ENCODE results near the gene PTPRQ. TPM values are rescaled to one million over a fixed set of nuclear protein-coding genes. Genes with fewer than 3 reads are reported as not detected.

Gene PTPRQ
- polyA plus RNA-seq, 1 of the 3 experiments (the other 2 are of a cell fraction) = 0.46 TPM

GRCh38 chr12:80634903-80635302 is 190.9 kb downstream of the PTPRQ start:
- H2AFZ ChIP-seq (ENCODE audit: low read depth) = peak overlapping the region; percentile 44; the same call in 1 of the 2 replicates
- 36% methylated on average over 5 of the region's 6 CpGs for WGBS (ENCODE audit: low lambda C conversion rate)
- H3K9me2 ChIP-seq = no peaks in the 10 kb centered on the region
- H4K20me1 ChIP-seq (ENCODE audit: insufficient read depth) = no peaks in the 10 kb centered on the region
- no peak overlapping the region for H3K27ac ChIP-seq (ENCODE audit: low read depth in 2 of 2, low read length in 1 of 2)
- H3K4me1 ChIP-seq (ENCODE audit: control insufficient read depth in 1 of 2, insufficient read depth in 2 of 2, low read depth in 1 of 2, low read length in 1 of 2) = no peaks in the 10 kb centered on the region
- no peaks in the 10 kb centered on the region for H3F3A ChIP-seq (replicated peaks; ENCODE audit: insufficient read depth)
- DNase-seq = no peak
- H3K27me3 ChIP-seq (ENCODE audit: insufficient read depth) = no peaks in the 10 kb centered on the region; the same call in 1 of the 2 replicates
- H3K36me3 ChIP-seq (replicated peaks in 1 of 2; ENCODE audit: control insufficient read depth in 1 of 2, insufficient read depth in 2 of 2, low read length in 1 of 2) = no peaks in the 10 kb centered on the region
- POLR2A ChIA-PET = no interaction called here
- H3K9ac ChIP-seq = no peak overlapping the region
- H3K9me3 ChIP-seq = no peaks in the 10 kb centered on the region
- TF ChIP-seq POLR2AphosphoS5 (IDR thresholded peaks at IDR 0.05; ENCODE audit: low read depth, low read length) (no peak), USF1 (IDR thresholded peaks at IDR 0.05; ENCODE audit: borderline replicate concordance, low read depth) (no peak), RCOR1 (IDR thresholded peaks at IDR 0.05; ENCODE audit: low read length) (no peak), FOXJ3 (CRISPR knock-in tag; IDR thresholded peaks at IDR 0.05) (no peak), GATA2 (CRISPR knock-in tag; IDR thresholded peaks at IDR 0.05) (no peak)
- no peak overlapping the region for H3K4me2 ChIP-seq
- H3K79me2 ChIP-seq (ENCODE audit: insufficient read depth) = no peaks in the 10 kb centered on the region
- CTCF ChIA-PET = no interaction called here
- no peak overlapping the region for H3K4me3 ChIP-seq (ENCODE audit: low read depth in 2 of 2, low read length in 1 of 2)

GRCh38 chr12:80636832-80637231 is 192.8 kb downstream of the PTPRQ start:
- H3K27me3 ChIP-seq (ENCODE audit: insufficient read depth) = peaks cover 12% of the 10 kb centered on the region; the same call in 1 of the 2 replicates
- no peak overlapping the region for H3K27ac ChIP-seq (ENCODE audit: low read depth in 2 of 2, low read length in 1 of 2)
- no peaks in the 10 kb centered on the region for H3K79me2 ChIP-seq (ENCODE audit: insufficient read depth)
- no peak overlapping the region for H3K4me2 ChIP-seq
- no peaks in the 10 kb centered on the region for H3K36me3 ChIP-seq (replicated peaks in 1 of 2; ENCODE audit: control insufficient read depth in 1 of 2, insufficient read depth in 2 of 2, low read length in 1 of 2)
- no peaks in the 10 kb centered on the region for H3F3A ChIP-seq (replicated peaks; ENCODE audit: insufficient read depth)
- POLR2A ChIA-PET = interaction anchor here (0.6 kb wide), 1 partner anchor 62 kb away, joined by 5 read pairs; no protein-coding TSS in a partner anchor
- no peak for TF ChIP-seq SIN3A (IDR thresholded peaks at IDR 0.05; ENCODE audit: borderline replicate concordance, low read depth, low read length)
- no peak for TF ChIP-seq CHD2 (IDR thresholded peaks at IDR 0.05; ENCODE audit: low read length, partially characterized antibody)
- TF ChIP-seq TCF12 (IDR thresholded peaks at IDR 0.05) = no peak
- TF ChIP-seq MAX (IDR thresholded peaks at IDR 0.05; ENCODE audit: low read depth) = no peak
- no peak for TF ChIP-seq PBX3 (IDR thresholded peaks at IDR 0.05)
- no peak for TF ChIP-seq TEAD4 (IDR thresholded peaks at IDR 0.05; ENCODE audit: borderline replicate concordance, insufficient read depth)
- no peak for TF ChIP-seq SMC3 (IDR thresholded peaks at IDR 0.05; ENCODE audit: low read depth, low read length)
- TF ChIP-seq GATA2 (CRISPR knock-in tag; IDR thresholded peaks at IDR 0.05) = no peak
- no peak for TF ChIP-seq RFX5 (IDR thresholded peaks at IDR 0.05; ENCODE audit: low read length)
- TF ChIP-seq ZBTB33 (IDR thresholded peaks at IDR 0.05; ENCODE audit: borderline replicate concordance, low read depth) = no peak
- no peak for TF ChIP-seq EZH2phosphoT487 (IDR thresholded peaks at IDR 0.05; ENCODE audit: borderline replicate concordance, low read depth)
- TF ChIP-seq RXRA (IDR thresholded peaks at IDR 0.05; ENCODE audit: borderline replicate concordance, low read depth) = no peak
- no peak; the same call in 1 of the 2 replicates for TF ChIP-seq FOSL2 (IDR thresholded peaks at IDR 0.05; ENCODE audit: borderline replicate concordance, low read depth)
- no peak for TF ChIP-seq REST (IDR thresholded peaks at IDR 0.05; ENCODE audit: low read depth, low read length)
- TF ChIP-seq RCOR1 (IDR thresholded peaks at IDR 0.05; ENCODE audit: low read length) = no peak
- no peaks in the 10 kb centered on the region for H3K9me3 ChIP-seq
- CTCF ChIA-PET = no interaction called here
- 7% methylated on average over 4 of the region's 4 CpGs for WGBS (ENCODE audit: low lambda C conversion rate)
- no peaks in the 10 kb centered on the region for H3K9me2 ChIP-seq
- no peak for DNase-seq
- no peak overlapping the region for H3K9ac ChIP-seq
- no peaks in the 10 kb centered on the region for H3K4me1 ChIP-seq (ENCODE audit: control insufficient read depth in 1 of 2, insufficient read depth in 2 of 2, low read depth in 1 of 2, low read length in 1 of 2)
- H4K20me1 ChIP-seq (ENCODE audit: insufficient read depth) = no peaks in the 10 kb centered on the region
- no peak overlapping the region for H3K4me3 ChIP-seq (ENCODE audit: low read depth in 2 of 2, low read length in 1 of 2)
- 0 out of 2 replicates have a peak overlapping the region, but pooled peaks have one; percentile 33 for H2AFZ ChIP-seq (ENCODE audit: low read depth)

All from SK-N-SH (cell line).